H4 (cell line): ENCODE results near the gene EXO5. TPM values are rescaled to one million over a fixed set of nuclear protein-coding genes. Genes with fewer than 3 reads are reported as not detected.
"Not testable (repeated sequence)": the region's sequence is repeated elsewhere in the genome, so short reads cannot be mapped to it uniquely, and the experiment has no call there.

Experiments
- DNase-seq: peaks from one replicate; pipeline ENCODE4 v3.0.0-alpha.2; 2015; ENCODE audit warnings: low spot score
- total RNA-seq: library from RNA; depleted of rRNA; stranded (reverse); fragments of >200 nt; shearing (Covaris generic); gene quantifications from 2 replicates; pipeline ENCODE4 v1.2.3, GENCODE V29; 2014; rRNA removed

Gene EXO5, protein sequence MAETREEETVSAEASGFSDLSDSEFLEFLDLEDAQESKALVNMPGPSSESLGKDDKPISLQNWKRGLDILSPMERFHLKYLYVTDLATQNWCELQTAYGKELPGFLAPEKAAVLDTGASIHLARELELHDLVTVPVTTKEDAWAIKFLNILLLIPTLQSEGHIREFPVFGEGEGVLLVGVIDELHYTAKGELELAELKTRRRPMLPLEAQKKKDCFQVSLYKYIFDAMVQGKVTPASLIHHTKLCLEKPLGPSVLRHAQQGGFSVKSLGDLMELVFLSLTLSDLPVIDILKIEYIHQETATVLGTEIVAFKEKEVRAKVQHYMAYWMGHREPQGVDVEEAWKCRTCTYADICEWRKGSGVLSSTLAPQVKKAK
- 8.7 and 20.9 TPM in 2 replicates for total RNA-seq

GRCh38 chr1:40508375-40509341, at the start of gene EXO5:
EXO5 (plus strand) TSS chr1:40508767; CDS start chr1:40514545, 5,778 bp downstream.
- peak; percentile 64 for DNase-seq

GRCh38 chr1:40462956-40463590, 45.5 kb upstream of the EXO5 start:
- no peak for DNase-seq

DNA sequence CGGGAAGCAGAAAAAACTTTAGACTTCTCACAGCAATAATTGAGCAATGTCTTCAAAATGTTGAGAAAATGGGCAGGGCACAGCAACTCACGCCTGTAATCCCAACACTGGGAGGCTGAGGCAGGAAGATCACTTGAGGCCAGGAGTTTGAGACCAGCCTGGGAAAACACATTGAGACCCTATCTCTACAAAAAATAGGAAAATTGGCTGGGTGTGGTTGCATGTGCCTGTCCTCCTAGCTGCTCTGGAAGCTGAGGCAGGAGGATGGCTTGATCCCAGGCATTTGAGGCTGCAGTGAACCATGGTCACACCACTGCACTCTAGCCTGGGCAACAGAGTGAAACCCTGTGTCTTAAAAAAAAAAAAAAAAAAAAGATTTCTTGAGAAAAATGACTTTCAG, 39.2 kb upstream of the EXO5 start:
- no peak for DNase-seq

- no peak for DNase-seq
Observed at GRCh38 chr1:40475268-40475667, 33.3 kb upstream of the EXO5 start.

DNA sequence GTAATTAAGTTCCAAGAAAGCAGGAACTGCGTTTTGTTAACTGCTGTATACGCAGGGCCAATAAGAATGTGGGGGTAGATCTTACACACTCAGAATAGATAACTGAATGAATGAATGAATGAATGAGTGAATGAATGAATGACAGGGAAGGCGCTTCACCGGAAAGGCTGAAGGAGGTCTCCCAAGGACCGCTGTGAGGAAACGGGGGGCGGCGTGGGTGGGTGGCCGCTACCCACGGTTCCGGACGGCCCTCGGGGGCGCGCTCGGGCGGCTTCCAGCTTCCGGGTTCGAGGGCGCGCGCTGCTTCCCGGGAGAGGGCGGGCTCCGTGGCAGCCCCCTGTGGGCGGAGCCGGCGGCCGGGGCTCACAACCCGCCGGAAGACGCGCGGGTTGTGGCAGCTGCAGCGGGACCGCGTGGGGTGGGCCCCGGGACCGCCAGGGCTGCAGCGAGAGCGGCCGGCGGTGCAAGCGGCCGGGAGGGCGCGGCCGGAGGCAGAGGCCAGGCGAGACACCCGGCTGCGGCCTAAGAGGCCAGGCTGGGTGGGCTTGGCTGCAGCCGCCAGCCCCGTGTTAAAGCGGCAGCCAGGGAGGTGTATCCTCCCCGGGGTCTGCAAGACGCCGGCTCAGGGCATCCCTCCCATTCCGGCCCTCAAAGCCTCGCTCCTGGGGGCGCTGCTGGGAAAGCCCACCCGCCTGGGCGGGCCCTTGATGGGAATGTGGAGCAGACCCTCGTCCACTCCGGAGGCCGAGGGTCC, 31.5 kb upstream of the EXO5 start, which contains the start of gene ZFP69:
Gene ZFP69, plus strand, starts transcription at position 367 of the 754 bp plus-strand sequence. CDS start 2,072 bp downstream, outside the sequence.
- DNase-seq: peak; percentile 25

GRCh38 chr1:40477678-40478053, 30.9 kb upstream of the EXO5 start:
- no peak for DNase-seq

- DNase-seq: no peak
Observed at GRCh38 chr1:40478276-40478675, 30.3 kb upstream of the EXO5 start.

GRCh38 chr1:40479156-40479555, 29.4 kb upstream of the EXO5 start:
- no peak for DNase-seq

- DNase-seq: no peak
Observed at GRCh38 chr1:40495315-40495903, 13.2 kb upstream of the EXO5 start.

GRCh38 chr1:40502651-40503050, 5.9 kb upstream of the EXO5 start:
- DNase-seq: not testable (repeated sequence)

DNA sequence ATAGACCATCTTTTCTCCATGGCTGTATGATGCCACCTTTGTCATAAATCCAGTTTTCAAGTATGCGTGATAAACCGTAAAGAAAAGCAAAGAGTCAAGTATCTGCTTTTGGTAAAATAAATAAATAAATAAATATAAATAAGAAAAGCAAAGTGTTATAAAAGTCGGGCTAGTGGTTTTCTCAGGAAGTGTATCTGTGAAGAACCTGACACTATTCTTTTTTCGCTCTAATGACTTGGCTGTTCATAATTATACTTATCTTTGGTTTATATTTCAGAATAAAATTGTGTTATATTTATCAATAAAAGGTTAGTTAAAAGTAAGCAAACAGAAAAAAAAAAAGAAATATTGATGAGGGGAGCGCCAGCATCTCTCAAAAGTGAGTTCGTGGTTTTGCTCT, 594 bp upstream of the EXO5 start:
- no peak for DNase-seq

DNA sequence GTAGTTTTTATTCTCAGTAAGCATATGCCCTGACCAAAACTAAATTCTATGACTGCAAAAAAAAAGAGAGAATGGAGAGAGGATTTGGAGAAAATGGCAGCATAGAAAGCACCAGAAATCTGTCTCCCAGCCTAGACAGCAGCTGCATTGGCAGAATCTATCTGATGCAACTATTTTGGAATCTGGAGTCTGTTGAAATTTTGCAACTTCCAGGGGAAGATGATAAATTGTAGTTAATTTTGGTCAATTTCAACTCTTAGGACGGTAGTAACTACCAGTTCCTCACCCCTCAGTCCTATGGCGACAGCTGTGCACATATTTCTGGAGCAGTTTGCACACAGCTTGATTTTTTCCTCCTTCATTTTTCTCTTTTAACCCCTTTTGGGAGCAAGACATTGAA, 10.9 kb downstream of the EXO5 start:
- DNase-seq: no peak

DNA sequence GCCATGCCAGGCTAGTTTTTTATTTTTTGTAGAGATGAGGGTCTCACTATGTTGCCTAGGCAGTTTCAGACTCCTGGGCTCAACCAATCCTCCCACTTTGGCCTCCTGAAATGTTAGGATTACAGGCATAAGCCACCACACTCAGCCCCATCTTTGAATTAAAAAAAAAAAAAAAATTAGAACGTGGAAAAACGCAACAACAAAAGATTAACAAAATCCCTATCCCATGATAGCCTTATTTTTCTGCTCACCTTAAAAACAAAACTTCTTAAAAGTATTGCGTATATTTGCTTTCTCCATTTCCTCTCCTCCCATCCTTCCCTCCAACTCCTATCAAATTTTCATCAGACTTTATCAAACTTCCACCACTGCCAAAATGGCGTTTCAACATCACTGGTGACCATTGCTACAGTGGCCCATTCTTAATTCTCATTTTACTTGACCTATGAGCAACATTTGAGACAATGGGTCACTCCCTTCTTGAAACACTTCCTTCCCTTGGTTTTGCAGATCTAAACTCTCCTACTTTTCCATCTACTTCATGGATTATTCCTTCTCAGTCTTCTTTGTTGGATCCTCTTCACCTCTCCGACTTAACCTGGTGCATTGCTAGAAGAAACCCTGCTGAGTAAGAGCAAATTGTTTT, 22.3 kb downstream of the EXO5 start:
- DNase-seq: peak; percentile 16

- peak; percentile 97 for DNase-seq
Observed at GRCh38 chr1:40531381-40532061, 23.0 kb downstream of the EXO5 start, which contains the start of gene ZNF684. ZNF684 (plus strand) TSS chr1:40531637; CDS start chr1:40533167, 1,530 bp downstream.

- DNase-seq: no peak
Observed at GRCh38 chr1:40532062-40532389, 23.5 kb downstream of the EXO5 start.

- DNase-seq: peak; percentile 54
Observed at GRCh38 chr1:40532844-40533424, 24.4 kb downstream of the EXO5 start.

DNA sequence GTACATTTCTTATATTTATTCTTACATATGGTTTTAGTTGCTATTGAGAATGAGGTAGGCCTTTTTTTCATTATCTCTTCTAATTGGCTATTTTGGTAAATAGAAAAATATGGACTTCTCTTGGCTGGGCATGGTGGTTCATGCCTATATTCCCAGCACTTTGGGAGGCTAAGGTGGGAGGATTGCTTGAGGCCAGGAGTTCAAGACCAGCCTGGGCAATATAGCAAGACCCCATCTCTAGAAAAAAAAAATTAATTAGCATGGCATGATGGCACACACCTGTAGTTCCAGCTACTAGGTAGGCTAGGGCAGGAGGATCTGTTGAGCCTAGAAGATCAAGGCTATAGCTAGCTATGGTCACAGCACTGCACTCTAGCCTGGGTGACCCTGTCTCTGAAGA, 26.0 kb downstream of the EXO5 start:
- DNase-seq: no peak

DNA sequence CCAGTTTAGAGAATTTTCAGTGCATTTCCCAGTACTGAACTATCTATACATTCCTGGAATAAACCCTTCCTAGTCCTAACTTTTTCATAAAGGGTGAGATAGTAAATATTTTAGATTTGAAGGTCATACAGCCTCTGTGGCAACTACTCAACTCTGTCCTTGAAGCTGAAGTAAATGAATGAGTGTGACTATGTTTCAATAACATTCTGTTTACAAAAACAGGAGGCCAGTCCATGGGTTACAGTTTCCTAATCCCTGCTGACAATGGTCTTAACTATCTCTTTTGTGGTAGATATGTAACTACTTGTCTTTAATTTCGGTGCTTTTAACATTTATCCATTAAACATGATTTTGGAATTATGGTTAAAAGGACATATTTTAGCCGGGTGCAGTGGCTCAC, 27.2 kb downstream of the EXO5 start:
- DNase-seq: no peak

GRCh38 chr1:40539338-40539737, 30.8 kb downstream of the EXO5 start:
- no peak for DNase-seq
